Erythroblast (primary cell): ENCODE results near the gene PHC2.

ENCODE experiments used
- GATA1 ChIP-seq: IDR thresholded peaks from 2 replicates; pipeline ENCODE4 v1.6.1; 2011; ENCODE audit warnings: low read depth, mild to moderate bottlenecking, control low read depth, low read length, moderate library complexity
- POLR2A ChIP-seq: IDR thresholded peaks from 2 replicates; pipeline ENCODE4 v1.6.1; 2011; ENCODE audit warnings: mild to moderate bottlenecking, low read length

GRCh38 chr1:33348194-33348593 lies 82.7 kb downstream of the PHC2 start:
- TF ChIP-seq POLR2A (no peak), GATA1 (no peak)
